Activated CD4-positive, CD25-positive, alpha-beta regulatory T cell treated with anti-CD3 and anti-CD28 coated beads, Interleukin-2, amount 50 U/mL, for 72 hours (primary cell): ENCODE results near the gene SEMA3B.
"Not testable (repeated sequence)": the region's sequence is repeated elsewhere in the genome, so short reads cannot be mapped to it uniquely, and the experiment has no call there.

Experiments used
- DNase-seq: peaks from one replicate; pipeline ENCODE4 v3.0.0; 2021

Gene SEMA3B

DNA sequence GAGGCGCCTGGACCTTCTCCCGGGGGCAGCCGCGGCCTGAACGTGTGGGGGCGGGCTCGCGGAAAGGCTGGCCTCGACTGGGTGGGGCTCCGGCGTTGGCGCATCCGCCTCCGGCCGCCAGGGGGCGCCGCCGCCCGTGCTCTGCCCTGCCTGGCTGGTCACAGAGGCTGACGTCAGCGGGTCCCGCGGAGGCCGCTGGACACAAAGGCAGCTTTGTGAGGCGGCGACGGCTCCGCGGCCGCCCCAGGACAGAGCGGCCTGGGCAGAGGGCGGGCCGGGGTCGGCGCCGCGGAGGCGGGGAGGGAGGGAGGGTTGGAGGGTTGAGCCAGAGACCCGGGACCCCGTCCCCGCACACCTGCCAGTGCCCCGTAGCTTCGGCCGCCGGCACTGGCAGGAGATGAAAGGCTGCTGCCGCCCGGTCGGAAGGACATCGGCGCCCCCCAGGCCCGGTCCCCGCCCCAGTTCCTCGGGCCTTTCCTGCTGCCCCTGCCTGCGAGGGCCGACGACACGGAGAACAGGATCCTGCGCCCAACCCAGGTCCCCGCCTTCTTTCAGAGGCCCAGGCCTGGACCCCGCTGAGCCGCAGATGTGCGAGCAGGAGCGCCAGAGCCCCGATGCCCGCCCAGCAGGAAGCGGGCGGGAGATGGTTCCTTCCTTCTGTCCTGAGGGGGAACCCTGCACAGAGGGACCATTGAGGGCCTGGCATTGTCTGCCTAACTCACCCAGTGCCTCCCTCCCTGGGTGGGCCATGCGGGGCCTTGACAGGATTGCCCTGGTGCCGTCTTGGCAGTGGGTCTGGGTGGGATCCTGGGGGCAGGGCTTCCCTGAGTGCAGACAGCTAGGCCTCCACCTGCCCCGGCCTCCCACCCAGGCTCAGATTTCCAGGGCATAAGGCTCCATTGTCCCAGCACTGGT lies 8.7 kb upstream of the SEMA3B start:
- peak; percentile 92 for DNase-seq

DNA sequence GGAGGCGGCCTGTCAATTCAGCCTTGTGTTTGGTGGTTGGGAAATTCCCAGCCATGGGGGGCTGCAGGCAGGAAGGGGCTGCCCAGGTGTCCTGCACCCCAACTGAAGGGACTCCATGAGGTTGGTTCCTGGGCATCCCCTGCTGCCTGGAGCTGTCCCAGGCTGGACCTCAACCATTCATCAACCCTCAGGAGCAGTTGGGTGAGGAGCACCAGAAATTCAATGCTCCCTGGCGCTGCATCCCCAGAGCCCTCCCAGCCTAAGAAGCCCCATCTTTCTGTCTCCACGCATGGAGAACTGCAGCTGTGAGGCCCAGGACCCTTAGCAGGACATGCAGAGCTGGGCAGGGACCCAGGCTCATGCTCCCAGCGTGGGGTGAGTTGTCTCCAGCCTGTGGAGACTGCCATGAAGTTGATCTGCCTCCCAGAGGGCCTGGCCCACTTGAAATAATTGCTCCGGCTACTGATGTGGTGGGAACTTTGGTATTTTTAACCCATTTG lies 8.0 kb upstream of the SEMA3B start:
- no peak for DNase-seq

DNA sequence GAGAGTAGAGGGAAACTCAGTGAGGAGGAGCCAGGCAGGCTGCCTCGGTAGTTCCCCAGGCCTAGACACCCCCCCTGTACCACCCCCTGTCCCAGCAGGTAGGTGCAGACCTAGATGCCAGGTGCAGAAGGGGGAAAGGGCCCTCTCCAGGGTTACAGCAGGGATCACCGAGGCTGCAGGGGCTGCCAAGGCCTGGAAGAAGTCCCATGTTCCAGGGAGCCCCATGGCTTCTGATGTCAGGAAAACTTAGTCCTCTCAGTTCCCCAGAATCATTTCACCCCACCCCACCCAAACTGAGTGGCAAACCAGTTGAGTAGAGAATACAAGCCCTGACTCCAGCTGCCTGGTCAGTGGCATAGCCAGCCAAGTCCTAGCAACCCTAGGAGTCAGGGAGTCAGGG lies 7.4 kb upstream of the SEMA3B start:
- DNase-seq, result no peak

DNA sequence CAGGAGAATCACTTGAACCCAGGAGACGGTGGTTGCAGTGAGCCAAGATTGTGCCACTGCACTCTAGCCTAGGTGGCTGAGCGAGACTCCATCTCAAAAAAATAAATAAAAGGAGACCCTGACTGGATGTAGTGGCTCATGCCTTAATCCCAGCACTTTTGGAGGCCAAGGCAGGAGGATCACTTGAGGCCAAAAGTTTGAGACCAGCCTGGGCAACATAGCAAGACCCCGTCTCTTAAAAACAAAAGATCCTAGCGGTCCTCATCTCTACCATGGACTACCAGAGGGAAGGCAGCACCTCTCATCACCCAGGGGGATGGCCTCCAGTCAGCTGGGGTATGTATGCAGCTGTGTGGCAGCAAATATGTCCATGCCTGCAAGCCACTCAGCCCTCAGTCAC lies 6.7 kb upstream of the SEMA3B start:
- not testable (repeated sequence) for DNase-seq

DNA sequence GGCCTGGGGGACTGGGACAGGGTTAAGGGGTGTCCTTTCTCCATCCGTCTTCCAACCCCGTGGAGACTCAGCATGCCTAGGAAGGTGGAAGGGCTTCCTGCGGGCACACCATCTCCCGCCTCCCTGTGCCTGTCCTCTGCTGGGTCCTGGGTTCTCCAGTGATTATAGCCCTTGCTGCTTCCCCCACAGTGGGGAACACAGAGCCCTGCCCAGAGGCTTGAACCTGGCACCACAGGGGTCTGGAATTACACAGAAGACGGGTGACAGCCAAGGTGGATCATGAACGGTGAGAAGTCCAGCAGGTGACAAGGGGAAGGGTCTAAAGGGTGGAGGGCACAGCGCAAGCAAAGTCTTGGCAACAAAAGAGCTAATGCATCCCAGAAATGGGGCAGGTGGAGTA lies 6.2 kb upstream of the SEMA3B start:
- no peak for DNase-seq

DNA sequence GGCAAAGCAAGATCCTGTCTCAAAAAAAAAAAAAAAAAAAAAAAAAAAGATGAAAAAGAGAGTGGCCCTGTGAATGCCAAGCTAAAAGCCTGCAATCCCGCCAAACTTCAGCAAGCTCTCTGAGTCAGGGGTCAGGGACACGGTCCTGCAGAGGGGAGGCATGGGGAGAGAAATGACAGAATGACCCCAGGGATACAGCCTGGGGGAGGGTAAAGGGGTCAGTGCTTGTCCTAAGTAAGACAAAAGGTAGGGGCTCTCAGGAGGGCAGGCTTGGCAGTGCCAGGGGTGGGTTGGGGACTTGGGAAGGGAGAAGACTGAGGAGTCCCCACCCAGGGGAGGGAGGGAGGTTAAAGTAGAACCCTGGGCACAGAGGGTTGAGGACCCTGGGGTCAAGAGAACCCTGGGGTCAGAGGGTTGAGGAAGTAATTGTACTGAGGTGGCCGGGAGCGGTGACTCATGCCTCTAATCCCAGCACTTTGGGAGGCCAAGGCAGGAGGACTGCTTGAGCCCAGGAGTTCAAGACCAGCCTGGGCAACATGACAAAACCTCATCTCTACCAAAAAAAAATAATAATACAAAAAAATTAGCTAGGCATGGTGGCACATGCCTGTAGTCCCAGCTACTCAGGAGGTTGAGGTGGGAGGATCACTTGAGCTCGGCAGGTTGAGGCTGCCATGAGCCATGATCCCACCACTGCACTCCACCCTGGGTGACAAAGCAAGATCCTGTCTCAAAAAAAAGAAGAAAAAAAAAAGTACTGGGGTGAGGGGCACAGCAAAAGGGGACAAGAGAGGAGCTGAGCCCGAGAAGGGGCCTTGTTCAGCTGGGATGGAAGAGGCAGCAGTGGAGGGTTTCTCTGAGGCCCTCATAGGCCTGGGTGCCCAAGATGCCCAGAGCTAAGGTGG lies 5.2 kb upstream of the SEMA3B start:
- DNase-seq, result no peak

DNA sequence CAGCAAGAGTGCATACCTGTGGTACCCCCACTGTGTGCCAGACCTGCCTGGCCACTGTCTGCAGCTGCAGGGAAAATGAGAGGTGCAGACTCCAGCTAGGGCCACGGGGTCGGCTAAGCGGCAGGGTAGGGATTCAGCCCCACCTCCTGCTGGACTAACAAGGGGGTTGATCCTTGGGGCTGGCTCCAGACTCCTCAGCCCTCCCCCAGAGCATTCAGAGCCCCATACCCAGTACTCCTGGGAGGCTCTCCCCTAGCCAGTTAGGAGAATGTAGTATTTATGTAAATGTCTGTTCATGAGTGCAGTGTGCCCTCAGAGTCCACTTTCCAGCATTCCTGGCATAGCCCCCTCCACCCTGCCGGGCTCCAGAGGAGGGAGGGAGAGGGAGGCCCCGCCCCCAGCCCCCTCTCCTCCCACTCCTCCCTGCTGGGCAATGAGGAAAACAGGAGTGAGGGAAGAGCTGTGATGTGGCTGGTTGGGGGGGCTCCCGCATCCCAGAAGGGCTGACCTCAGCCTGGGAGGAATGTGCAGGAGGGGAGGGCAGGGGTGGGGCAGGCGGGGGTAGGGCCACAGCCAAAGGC lies 4.5 kb upstream of the SEMA3B start:
- DNase-seq, result no peak

DNA sequence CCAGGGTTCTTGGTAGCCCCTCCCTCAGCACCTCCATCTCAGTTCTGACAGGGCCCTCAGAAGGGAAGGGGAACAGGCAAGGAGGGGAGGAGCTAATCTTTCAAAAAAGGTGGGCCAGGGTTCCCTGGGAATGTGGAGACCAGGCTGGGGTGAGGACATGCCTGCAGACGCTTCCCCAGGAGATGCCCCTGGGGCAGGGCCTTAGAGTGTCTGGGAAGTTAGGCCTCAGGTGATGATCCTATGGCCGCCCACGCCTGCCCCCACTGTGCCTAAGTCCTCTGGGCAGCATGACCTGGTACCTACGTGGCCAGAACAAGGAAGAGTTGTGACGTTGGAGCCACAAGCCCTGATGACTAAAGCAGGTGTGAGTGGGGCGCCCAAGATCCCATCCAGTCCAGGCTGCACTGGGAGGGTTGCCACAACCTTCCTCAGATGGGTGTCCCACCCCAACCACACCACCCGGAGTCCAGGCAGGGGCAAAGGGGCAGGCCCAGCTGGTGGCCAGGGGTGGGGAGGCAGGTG lies 3.9 kb upstream of the SEMA3B start:
- DNase-seq, result no peak

DNA sequence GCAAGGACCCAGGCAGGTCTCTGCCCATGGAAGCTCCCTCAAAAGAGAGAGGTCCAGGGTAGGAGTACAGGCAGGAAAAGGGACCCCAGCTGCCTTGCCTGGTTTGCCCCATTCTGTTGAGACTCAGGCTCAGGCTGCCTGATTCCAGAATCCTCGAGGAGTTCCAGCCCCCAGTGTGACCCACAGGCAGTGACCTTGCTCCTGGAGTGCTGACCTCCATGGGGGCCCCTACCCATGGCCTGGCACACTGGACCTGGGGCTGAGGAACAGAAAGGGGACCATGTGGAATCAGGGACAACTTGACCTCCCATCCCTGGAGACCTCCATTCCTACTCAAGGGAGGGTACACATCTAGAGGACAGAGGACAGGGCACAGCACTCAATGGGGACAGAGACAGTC lies 3.4 kb upstream of the SEMA3B start:
- no peak for DNase-seq

DNA sequence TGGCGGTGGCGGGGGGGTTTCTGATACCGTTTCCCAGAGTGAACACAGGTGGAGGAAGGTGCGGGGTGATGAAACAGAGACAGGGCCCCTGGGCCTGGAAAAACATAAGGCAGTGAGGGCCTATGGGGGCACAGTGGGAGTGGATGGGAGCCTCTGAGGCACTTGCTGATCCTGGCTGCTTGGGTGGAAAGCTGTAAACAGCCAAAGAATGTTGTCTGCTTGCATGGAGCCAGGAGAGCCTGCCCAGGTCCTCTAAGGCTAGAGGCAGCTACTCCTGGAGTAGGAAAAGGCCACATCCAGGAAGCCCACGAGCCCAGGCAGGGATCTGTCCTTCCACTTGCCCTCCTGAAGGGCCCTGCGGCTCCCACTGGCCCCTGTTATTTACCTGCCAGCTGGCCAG lies 2.9 kb upstream of the SEMA3B start:
- DNase-seq, result no peak

DNA sequence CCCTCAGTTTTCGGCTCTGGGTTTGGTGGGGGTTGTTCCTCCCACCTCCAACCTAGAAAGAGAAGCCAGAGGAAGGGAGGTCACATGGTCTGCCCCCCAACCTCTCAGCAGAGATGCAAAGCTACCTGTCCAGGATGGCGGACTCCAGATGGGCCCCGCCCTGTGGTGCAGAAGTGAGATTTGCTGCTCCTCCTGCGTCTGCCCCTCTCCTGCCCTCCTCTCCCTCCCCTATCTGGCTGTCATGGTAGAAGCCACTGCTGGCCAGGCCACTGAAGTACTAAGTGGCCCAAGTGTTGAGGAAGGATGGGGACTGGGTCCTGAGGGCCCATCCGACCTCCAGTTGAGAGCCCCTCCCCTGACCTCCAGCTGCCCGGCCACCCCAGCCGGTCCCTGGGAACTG lies 2.1 kb upstream of the SEMA3B start:
- DNase-seq, result no peak

DNA sequence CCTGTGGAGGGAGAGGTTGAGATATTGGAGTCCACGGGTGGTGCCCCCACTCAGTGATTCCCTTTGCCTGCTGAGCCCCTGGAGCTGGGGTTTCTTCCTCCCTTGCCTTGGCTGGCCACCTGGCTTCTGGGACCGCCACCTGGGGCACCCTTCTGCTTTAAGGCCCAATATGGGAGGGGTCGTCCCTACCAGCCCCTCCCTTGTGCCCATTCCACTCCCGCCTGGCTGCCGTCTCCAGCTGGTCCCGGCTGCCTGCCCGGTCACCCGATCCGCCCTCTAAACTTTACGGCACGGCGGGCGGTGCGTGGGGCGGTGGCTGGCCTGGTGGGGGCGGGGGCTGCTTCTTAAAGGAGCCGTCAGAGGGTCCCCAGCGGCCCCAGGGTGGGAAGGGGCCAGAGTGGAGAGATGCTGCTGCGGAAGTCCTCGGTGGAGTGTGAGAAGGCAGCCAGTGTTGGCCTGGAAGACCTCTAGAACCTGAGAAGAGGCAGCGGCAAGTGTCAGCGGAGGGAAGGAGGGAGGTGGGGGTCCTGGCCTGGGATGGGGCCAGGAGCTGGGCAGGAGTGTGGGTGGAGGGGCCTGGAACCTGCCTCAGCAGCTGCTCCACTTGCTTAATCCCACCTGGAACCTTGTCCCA lies 1.6 kb upstream of the SEMA3B start:
- no peak for DNase-seq

DNA sequence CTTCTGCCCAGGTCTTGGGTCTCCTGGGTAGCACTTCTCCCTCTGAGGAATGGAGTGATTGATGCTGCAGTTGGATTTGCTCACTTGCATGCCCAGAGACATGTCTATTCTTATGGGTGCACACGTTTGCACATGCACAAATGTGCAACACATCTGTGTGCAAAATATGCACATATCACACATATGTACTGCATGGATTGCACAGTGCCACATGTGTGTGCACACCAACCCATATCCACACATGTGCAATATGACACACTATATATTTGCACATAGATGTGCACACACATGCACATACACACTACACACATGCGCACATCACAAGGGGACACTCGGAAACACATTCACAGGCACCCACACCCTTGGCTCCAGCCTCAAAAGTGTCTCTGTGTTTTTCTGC lies 671 bp upstream of the SEMA3B start:
- DNase-seq, result no peak

DNA sequence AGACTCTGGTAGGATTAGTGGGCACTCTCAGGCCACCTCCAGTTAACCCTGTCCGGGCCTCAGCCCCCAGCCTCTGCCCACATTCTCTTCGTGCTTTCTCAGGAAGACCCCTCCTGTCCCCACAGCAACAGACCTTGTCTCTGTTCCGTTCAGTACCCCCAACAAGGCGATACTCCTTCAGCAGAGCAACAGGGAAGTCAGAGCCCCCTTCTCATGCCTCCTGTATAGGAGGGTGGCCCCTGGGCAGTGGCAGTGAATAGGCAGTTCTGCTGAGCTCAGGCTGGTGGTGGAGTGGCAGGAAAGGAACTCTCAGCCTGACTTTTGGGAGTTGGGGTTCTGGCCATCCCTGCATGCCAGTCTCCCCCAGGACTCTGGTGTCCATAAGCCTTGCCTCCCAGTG lies 513 bp downstream of the SEMA3B start:
- no peak for DNase-seq

DNA sequence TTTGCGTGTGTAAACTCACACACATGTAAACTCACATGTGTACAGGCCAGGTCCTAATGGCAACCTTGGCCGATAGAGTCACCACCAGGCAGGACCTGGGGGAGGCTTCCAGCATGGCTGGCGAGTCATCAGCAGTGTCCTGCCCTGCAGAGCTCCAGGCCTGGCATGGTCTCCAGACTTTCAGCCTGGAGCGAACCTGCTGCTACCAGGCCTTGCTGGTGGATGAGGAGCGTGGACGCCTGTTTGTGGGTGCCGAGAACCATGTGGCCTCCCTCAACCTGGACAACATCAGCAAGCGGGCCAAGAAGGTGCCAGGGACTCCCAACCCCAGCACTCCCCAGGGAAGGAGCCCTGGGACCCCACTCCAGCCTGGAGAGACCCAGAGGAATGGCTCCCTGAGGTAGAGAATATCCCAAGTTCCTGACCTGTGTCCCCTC lies 1.0 kb downstream of the SEMA3B start:
- no peak for DNase-seq

DNA sequence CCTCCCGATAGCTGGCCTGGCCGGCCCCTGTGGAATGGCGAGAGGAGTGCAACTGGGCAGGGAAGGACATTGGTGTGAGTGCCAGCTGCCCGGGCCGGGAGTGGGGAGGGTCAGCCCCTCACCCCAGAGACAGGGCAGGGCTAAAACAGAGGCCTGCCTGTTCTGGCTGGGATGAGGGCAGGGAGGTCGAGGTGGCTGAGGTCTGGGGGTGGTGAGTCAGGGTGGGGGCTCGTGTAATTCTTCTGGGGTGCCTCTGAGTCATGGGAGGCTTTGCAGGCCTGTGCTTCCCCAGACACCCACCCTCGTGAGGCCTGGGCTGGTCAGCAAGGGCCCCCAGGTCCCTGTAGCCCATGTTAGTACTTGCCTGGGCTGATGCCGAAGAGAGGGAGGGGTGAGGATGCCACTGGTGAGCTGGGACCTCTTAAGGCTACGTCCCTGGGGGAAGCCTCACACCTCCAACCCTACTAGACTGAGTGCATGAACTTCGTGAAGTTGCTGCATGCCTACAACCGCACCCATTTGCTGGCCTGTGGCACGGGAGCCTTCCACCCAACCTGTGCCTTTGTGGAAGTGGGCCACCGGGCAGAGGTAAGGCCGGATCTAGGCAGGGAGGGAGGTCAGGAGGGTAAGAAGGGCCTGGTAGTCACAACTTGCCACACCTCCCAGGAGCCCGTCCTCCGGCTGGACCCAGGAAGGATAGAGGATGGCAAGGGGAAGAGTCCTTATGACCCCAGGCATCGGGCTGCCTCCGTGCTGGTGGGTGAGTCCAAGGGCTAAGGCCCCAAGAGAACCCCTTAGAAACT lies 1.7 kb downstream of the SEMA3B start:
- no peak for DNase-seq

DNA sequence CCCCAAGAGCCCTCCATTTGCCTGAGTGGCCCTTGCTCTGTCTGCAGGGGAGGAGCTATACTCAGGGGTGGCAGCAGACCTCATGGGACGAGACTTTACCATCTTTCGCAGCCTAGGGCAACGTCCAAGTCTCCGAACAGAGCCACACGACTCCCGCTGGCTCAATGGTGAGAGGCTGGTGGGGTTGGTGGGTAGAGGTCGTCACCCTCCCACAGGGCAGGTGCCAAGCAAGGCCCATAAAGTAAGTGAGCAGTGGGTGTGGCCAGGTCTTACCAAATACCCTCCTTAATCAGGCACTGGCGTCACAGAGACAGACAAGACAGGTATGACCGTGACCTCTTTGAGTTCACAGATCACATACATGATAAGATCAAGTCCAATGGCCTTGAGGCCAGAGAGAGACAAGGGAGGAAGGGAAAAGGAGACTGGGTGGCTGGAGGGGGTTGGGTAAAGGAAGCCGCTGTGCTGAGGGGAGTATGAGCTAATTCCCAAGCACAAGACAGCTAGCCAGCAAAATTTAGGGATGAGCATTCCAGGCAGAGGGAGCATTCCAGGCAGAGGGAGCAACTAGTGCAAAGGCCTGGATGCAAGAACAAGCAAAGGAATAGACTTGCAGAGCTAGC lies 2.5 kb downstream of the SEMA3B start:
- no peak for DNase-seq

DNA sequence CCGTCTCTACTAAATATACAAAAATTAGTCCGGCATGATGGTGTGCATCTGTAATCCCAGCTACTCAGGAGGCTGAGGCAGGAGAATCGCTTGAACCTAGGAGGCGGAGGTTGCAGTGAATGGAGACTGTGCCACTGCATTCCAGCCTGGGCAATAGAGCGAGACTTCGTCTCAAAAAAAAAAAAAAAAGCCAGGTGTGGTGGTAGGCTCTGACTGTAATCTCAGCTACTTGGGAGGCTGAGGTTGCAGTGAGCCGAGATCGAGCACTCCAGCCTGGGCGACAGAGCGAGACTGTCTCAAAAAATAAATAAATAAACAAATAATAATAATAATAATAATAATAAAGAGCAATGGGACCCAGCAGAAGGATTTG lies 3.6 kb downstream of the SEMA3B start:
- not testable (repeated sequence) for DNase-seq

DNA sequence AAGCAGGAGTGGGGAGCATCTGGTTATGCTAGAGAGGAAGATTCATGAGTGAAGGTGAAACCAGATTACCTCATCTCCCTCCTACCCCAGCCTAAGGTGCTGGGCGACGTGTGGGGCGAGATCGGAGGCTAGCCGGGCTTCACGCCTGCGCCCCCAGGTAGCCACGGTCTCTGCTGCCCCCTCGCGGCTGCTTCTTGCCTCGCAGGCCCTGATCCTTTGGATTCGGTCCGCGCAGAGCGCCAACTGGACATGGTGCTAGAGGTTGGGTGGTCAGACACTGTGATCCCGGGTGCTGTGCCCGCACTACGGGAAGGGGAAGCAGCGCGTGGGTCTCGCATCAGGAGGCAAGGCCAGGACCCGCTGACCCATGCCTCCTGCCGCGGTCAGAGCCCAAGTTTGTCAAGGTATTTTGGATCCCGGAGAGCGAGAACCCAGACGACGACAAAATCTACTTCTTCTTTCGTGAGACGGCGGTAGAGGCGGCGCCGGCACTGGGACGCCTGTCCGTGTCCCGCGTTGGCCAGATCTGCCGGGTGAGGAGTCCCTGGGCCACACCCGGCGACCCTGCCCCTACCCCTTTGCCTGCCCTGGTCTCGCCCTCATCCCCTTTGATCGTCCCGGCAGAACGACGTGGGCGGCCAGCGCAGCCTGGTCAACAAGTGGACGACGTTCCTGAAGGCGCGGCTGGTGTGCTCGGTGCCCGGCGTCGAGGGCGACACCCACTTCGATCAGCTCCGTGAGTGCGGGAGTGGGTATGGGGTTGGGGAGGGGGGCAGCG lies 4.2 kb downstream of the SEMA3B start:
- DNase-seq, result peak; percentile 96

DNA sequence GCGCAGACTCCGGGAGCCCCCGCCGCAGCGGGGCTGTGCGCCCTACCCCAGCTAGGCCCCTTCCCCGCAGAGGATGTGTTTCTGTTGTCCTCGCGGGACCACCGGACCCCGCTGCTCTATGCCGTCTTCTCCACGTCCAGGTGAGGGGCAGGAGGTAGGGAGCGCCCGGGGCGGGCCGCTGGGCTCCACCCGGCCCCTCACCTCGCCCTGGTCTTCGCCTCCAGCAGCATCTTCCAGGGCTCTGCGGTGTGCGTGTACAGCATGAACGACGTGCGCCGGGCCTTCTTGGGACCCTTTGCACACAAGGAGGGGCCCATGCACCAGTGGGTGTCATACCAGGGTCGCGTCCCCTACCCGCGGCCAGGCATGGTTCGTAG lies 4.7 kb downstream of the SEMA3B start:
- no peak for DNase-seq
